Measurements from ENCODE around the gene SUPT20HL1. TPM values are rescaled to one million over a fixed set of nuclear protein-coding genes. Genes with fewer than 3 reads are reported as not detected.
"Not testable (repeated sequence)": the region's sequence is repeated elsewhere in the genome, so short reads cannot be mapped to it uniquely, and the experiment has no call there.

Gene SUPT20HL1
- not detected for total RNA-seq

DNA sequence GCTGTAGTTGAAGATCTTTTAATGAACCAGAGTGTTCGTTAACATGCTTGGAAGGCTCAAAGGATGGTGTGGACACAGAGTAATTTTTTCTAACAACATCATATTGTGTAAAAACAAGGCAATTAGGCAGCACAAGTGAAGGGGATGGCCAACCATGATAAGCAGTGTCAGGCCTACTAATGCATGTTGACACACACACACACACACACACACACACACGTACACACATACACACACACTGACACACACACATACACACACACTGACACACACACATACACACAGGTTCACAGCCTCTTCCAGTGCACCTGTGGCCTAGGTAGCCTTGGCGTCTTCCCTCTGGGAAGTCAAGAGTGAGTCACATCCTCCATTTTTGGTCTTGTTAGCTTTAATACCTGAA is at the start of gene SUPT20HL1:
SUPT20HL1 (plus strand) TSS at position 368 of the 400 bp plus-strand sequence. CDS start 2,122 bp downstream, outside the sequence.
- no peaks in the 10 kb centered on the region for H3K27me3 Mint-ChIP-seq
- no peaks in the 10 kb centered on the region for H3K36me3 Mint-ChIP-seq (ENCODE audit: low read depth)
- ChIA-PET POLR2A (no interaction called here), CTCF (no interaction called here)
- no peak for DNase-seq
- no peaks in the 10 kb centered on the region for H3K9me3 Mint-ChIP-seq
- no peaks in the 10 kb centered on the region for H3K4me1 Mint-ChIP-seq
- no peak within 1 kb of the TSS for H3K27ac Mint-ChIP-seq
- H3K4me3 Mint-ChIP-seq, result no peak within 1 kb of the TSS

DNA sequence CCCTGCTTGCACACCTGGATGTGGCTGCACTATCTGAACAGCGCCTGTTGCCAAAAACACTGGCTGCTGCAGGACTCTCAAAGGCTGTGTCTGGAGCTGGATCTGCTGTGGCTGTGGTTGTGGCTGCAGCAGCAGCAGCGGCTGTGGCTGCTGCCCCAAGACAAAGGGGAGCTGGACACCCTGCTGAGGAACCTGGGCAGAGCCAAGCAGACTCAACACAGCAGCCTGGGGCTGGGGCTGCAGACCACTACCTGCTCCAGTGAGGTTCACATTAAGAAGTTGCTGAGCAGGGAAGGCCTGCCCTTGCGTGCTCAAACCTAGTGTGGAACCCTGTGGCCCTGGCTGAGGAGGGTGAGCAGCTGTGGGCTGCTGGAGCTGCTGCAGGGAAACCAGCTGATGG is 49.5 kb upstream of the SUPT20HL1 start:
- CTCF ChIA-PET; DNase-seq; H3K4me3 Mint-ChIP-seq; H3K36me3 Mint-ChIP-seq (ENCODE audit: low read depth); POLR2A ChIA-PET; H3K27me3 Mint-ChIP-seq; H3K9me3 Mint-ChIP-seq; H3K4me1 Mint-ChIP-seq; H3K27ac Mint-ChIP-seq: not testable (repeated sequence)

DNA sequence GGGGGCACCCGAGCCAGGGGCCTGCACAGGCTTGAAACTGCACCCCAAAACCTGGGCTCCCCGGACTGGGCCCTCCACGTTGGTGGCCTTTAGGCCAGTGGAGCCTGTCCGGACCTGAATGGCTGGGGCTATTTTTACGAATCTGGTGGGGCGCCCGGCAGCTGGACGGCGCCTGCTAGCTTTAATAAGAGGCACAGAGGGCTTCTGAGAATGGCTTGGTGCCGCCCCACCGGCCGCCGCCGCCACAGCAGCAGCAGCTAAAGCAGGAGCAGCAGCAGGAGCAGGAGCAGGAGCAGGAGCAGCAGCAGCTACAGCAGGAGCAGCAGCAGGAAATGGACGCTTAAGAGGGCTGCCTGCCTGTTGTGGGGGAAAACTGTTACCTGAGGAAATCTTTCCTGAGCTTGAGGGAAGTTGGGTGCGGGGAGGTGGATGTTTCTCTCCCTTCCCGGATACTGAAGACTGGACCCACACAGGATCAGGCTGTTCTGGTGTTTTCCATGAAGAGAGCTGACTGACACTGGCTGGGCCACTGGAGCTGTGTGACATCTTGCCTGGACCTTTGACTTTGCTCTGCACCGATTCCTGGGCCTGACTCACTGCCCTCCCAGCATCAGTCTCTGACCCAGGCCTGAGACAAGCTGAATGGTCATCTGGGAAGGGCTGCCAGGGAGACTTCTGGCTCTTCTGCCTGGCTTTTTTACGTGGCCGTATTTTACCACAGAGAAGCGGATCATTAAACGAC is 48.8 kb upstream of the SUPT20HL1 start:
- CTCF ChIA-PET; H3K27me3 Mint-ChIP-seq; H3K27ac Mint-ChIP-seq; H3K36me3 Mint-ChIP-seq (ENCODE audit: low read depth); POLR2A ChIA-PET; H3K9me3 Mint-ChIP-seq; DNase-seq; H3K4me1 Mint-ChIP-seq; H3K4me3 Mint-ChIP-seq: not testable (repeated sequence)

DNA sequence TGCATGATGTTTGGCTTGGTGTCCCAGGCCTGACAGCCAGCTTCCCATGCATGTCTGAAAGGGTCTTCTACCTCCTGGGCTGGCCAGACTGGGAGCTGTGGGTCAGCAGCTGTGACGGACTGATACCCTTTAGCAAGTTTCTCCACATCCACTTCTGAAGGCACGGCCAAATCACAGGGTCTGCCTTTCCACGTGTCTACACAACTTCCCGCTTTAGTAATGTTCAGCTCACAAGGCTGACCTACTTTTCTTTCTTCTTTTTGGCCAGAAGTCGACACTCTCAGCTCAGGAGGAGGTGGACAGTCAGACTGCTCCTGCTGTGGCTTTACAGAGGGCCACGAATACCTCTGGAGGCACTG is 48.2 kb upstream of the SUPT20HL1 start:
- H3K4me1 Mint-ChIP-seq; H3K36me3 Mint-ChIP-seq (ENCODE audit: low read depth); H3K27ac Mint-ChIP-seq; CTCF ChIA-PET; POLR2A ChIA-PET; DNase-seq; H3K4me3 Mint-ChIP-seq; H3K9me3 Mint-ChIP-seq; H3K27me3 Mint-ChIP-seq: not testable (repeated sequence)

DNA sequence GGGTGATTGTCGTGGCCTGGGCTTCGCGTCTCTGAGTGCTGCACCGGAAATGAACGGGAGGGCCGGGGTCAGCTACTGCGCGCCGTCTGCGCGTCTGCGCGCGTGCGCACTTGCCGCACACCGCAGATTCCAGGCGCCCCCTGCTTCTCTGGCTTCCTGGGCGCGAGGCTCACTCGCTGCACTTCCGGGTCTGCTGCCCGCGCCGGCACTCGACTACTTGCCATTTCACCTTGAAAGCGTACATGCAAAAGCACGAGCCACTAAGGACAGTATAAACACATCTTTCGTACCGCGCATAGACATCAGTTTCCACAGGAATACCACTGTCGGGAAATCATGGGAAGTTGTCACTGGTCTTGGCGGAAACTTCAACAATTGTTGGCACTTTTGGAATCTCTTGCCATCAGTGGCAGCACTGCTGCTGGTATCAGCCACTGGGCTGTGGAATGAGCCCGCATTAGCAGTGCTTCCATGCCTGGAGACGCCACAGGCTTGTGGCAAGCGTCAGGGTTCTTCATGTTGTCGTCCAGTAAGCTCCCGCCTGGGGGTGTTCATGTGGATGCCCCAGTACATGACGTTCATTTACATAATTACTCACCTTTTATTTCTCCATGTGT is 46.3 kb upstream of the SUPT20HL1 start, which contains the start of gene SUPT20HL2:
SUPT20HL2 (minus strand) TSS at position 51 of the 617 bp plus-strand sequence. CDS start 754 bp downstream, outside the sequence.
- CTCF ChIA-PET, result no interaction called here
- Mint-ChIP-seq H3K27me3 (no peaks in the 10 kb centered on the region), H3K36me3 (ENCODE audit: low read depth) (no peaks in the 10 kb centered on the region), H3K4me1 (peaks cover 2% of the 10 kb centered on the region), H3K9me3 (no peaks in the 10 kb centered on the region), H3K27ac (no peak within 1 kb of the TSS), H3K4me3 (no peak within 1 kb of the TSS)
- POLR2A ChIA-PET, result no interaction called here
- no peak for DNase-seq

DNA sequence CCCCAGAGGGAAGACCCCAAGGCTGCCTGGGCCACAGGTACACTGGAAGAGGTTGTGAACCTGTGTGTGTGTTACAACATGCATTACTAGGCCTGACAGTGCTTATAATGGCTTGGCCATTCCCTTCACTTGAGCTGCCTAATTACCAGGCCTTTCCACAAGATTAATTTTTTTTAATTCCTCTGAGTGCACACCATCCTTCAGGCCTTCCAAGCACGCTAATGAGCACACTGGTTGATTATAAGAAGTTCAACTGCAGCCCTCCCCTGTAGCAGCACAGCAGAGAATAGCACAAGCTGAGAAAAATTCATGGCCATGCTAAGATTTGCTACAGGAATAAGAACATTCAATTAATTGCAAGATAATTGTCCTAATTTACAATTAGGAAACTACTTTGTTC is 44.3 kb upstream of the SUPT20HL1 start:
- H3K36me3 Mint-ChIP-seq (ENCODE audit: low read depth), result no peaks in the 10 kb centered on the region
- no peaks in the 10 kb centered on the region for H3K9me3 Mint-ChIP-seq
- H3K27me3 Mint-ChIP-seq, result no peaks in the 10 kb centered on the region
- no peak overlapping the region for H3K27ac Mint-ChIP-seq
- ChIA-PET POLR2A (no interaction called here), CTCF (no interaction called here)
- no peak for DNase-seq
- no peak overlapping the region for H3K4me3 Mint-ChIP-seq
- H3K4me1 Mint-ChIP-seq, result no peaks in the 10 kb centered on the region

DNA sequence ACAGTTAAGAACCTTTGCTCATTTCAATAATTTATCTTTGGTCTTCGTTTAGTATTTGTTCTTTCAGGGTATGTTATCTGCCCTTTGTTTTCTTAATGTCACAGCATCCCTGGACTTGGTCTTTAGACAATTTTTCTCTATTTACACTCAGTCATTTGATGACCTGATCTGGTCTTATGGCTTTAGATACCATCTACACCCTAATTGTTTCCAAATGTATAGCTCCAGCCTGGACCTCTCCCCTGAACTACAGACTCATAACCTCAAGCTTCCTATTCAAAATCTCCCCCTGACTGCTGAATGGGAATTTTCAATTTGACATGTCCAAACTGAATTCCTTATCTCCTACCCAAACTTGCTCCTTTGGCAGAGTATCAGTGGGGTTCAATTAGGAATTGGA is 42.9 kb upstream of the SUPT20HL1 start:
- H3K9me3 Mint-ChIP-seq, result no peaks in the 10 kb centered on the region
- H3K4me1 Mint-ChIP-seq, result no peaks in the 10 kb centered on the region
- H3K27ac Mint-ChIP-seq, result no peak overlapping the region
- POLR2A ChIA-PET, result no interaction called here
- H3K4me3 Mint-ChIP-seq, result no peak overlapping the region
- DNase-seq, result no peak
- H3K36me3 Mint-ChIP-seq (ENCODE audit: low read depth), result no peaks in the 10 kb centered on the region
- CTCF ChIA-PET, result no interaction called here
- H3K27me3 Mint-ChIP-seq, result peaks cover 2% of the 10 kb centered on the region

DNA sequence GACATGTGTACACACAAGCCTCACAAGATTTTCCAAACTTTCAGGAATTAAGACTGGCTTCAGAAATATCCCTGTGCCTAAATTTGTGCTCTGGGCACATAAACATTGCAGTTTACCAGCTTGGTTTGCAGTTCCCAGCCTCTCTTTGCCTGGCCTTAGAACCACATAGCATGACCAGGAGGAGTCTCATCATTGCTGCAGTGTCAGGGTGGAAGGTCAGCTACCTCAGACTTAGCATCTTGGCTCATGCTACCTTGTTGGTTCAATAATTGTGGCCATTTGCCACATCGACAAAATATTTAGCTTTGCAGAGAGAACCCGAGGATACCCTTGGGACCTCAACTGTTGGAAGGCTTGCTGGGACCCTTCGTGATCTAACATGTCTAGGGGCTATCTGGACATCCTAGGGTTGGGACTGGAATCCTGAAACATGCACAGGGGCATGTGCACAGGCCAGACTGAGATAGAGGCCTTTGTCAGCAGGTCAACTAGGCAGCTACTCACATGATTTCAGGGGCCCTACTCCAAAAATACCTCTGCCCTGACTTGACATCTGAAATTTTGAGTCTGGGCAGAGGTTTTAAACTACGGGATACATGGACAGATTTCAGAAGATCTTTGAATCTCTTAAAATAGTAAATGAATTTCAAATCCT is 38.6 kb upstream of the SUPT20HL1 start:
- Mint-ChIP-seq H3K36me3 (ENCODE audit: low read depth) (no peaks in the 10 kb centered on the region), H3K27me3 (peaks cover 13% of the 10 kb centered on the region), H3K4me1 (no peaks in the 10 kb centered on the region), H3K9me3 (no peaks in the 10 kb centered on the region), H3K27ac (no peak overlapping the region), H3K4me3 (no peak overlapping the region)
- ChIA-PET POLR2A (no interaction called here), CTCF (no interaction called here)
- no peak for DNase-seq

DNA sequence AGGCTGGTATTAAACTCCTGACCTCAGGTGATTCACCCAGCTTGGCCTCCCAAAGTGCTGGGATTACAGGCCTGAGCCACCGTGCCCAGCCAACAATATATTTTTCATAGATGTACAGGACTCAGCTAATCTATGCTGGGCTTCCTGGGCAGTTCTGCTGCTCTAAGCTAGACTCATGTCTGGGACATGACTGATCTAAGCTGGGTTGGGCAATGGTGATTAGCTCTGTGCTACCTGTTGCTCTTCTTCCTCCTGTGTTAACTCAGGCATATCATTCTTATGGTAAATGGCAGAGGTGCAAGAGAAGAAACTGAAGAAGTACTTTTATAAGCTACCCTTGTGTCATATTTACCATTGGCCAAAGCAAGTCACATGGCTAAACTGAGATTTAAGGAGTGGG is 35.2 kb upstream of the SUPT20HL1 start:
- POLR2A ChIA-PET, result no interaction called here
- Mint-ChIP-seq H3K9me3 (no peaks in the 10 kb centered on the region), H3K27ac (no peak overlapping the region), H3K27me3 (peaks cover 16% of the 10 kb centered on the region), H3K4me1 (no peaks in the 10 kb centered on the region), H3K36me3 (ENCODE audit: low read depth) (no peaks in the 10 kb centered on the region), H3K4me3 (no peak overlapping the region)
- CTCF ChIA-PET, result no interaction called here
- no peak for DNase-seq

DNA sequence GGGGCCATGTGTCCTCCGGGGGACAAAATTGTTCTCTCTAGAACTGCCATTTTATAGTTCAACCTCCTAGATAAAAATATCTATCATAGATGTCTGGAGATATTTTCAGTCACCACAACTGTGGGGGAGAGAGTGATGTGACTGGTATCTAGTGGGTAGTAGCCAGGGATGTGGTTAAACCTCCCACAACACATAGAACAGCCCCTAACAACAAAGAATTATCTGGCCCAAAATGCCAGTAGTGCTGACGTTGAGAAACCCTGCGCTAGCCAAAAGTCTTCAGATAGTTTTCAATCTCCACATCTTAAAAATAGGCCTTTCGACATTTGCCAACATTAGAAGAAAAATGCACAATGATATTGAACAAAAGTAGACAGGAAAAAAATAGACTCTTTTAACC is 27.6 kb upstream of the SUPT20HL1 start:
- DNase-seq, result no peak
- POLR2A ChIA-PET, result no interaction called here
- CTCF ChIA-PET, result no interaction called here
- no peaks in the 10 kb centered on the region for H3K4me1 Mint-ChIP-seq
- no peak overlapping the region for H3K27ac Mint-ChIP-seq
- H3K4me3 Mint-ChIP-seq, result no peak overlapping the region
- no peaks in the 10 kb centered on the region for H3K9me3 Mint-ChIP-seq
- peaks cover 7% of the 10 kb centered on the region for H3K27me3 Mint-ChIP-seq
- H3K36me3 Mint-ChIP-seq (ENCODE audit: low read depth), result no peaks in the 10 kb centered on the region

DNA sequence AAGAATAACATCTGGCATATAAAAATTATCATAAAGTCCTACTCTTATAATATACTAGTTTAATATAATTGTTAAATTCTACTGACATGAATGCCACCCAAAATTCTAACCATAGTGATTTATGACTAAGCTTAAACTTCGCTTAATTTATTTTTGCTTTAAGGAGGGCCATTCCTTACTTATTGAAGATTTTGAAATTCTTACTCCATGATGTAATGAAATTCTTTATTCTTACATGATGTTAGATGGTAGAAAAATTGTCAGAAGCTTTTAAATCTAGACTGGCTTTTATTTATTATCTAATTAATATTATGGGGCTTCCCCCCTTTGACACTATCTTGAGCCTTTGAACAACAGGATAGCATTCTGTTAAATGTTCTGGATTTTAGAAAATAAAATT is 27.1 kb upstream of the SUPT20HL1 start:
- H3K36me3 Mint-ChIP-seq (ENCODE audit: low read depth), result no peaks in the 10 kb centered on the region
- H3K27me3 Mint-ChIP-seq, result peaks cover 7% of the 10 kb centered on the region
- ChIA-PET CTCF (no interaction called here), POLR2A (no interaction called here)
- H3K4me3 Mint-ChIP-seq, result no peak overlapping the region
- no peak overlapping the region for H3K27ac Mint-ChIP-seq
- H3K4me1 Mint-ChIP-seq, result no peaks in the 10 kb centered on the region
- no peaks in the 10 kb centered on the region for H3K9me3 Mint-ChIP-seq
- DNase-seq, result no peak

DNA sequence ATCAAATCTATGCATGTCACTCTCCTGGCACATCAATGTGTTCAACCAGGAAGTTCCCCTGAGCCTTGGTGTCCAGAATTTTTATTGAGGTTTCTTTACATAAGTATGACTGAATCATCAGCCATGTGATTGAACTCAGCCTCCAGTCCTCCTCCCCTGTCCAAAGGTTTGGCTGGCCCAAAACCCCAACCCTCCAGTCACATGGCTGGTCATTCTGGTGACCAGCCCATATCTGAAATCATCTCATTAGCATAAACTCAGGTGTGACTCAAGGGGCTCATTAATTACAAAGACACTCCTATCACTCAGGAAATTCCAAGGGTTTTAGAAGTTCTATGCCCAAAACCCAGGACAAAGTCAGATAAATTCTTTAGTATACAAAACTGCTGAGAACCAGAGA is 26.0 kb upstream of the SUPT20HL1 start:
- no peaks in the 10 kb centered on the region for H3K36me3 Mint-ChIP-seq (ENCODE audit: low read depth)
- ChIA-PET CTCF (no interaction called here), POLR2A (no interaction called here)
- H3K27ac Mint-ChIP-seq, result no peak overlapping the region
- no peaks in the 10 kb centered on the region for H3K4me1 Mint-ChIP-seq
- no peak for DNase-seq
- peaks cover 7% of the 10 kb centered on the region for H3K27me3 Mint-ChIP-seq
- H3K9me3 Mint-ChIP-seq, result no peaks in the 10 kb centered on the region
- H3K4me3 Mint-ChIP-seq, result no peak overlapping the region

DNA sequence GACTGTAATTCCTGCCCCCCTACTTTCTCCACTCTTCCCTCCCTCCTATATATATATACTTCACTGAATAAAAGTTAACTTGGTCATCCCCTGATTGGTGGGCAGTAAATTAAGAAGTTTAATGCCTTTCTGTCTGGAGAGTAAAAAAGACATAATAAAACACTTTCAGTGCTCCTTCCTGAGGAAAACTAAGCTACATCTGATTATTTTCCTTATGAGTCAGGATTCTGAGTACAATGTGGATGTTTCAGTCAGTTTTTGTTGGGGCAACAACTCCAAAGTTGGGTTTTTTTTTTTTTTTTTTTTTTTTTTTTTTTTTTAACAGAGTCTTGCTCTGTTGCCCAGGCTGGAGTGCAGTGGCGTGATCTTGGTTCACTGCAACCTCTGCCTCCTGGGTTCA is 24.6 kb upstream of the SUPT20HL1 start:
- ChIA-PET CTCF (no interaction called here), POLR2A (no interaction called here)
- DNase-seq, result no peak
- Mint-ChIP-seq H3K4me3 (no peak overlapping the region), H3K4me1 (peaks cover 6% of the 10 kb centered on the region), H3K9me3 (no peaks in the 10 kb centered on the region), H3K27me3 (peaks cover 15% of the 10 kb centered on the region), H3K27ac (no peak overlapping the region), H3K36me3 (ENCODE audit: low read depth) (no peaks in the 10 kb centered on the region)

DNA sequence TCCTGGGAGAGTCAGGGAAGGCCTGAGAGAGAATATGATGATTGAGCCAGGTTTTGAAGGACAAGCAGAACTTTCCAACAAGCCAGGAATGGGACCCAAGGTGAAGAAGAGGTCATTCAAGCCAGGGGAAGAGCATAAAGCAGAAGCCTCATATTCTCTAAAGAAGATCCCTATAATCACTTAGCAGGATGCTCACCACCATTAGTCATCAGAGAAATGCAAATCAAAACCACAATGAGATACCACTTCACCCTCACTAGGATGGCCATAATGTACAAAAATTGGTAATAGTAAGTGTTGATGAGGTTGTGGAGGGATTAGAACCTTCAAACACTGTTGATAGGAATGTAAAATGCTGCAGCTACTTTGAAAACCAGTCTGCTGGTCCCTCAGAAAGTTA is 20.5 kb upstream of the SUPT20HL1 start:
- Mint-ChIP-seq H3K27ac (no peak overlapping the region), H3K9me3 (no peaks in the 10 kb centered on the region), H3K36me3 (ENCODE audit: low read depth) (no peaks in the 10 kb centered on the region), H3K4me1 (peaks cover 11% of the 10 kb centered on the region), H3K4me3 (no peak overlapping the region), H3K27me3 (peaks cover 11% of the 10 kb centered on the region)
- ChIA-PET CTCF (no interaction called here), POLR2A (no interaction called here)
- DNase-seq, result no peak
